Endothelial cell of umbilical vein (primary cell): ENCODE measurements around the gene CTSK. TPM values are rescaled to one million over a fixed set of nuclear protein-coding genes. Genes with fewer than 3 reads are reported as not detected.

Experiments used
- BruUV-seq: library from RNA; stranded (reverse); fragments of 400-500 nt; replicated peaks from 2 replicates; lab custom pipeline; 2021; lab: Mats Ljungman, UMichigan
- CTCF ChIA-PET: fragments of 300-600, 350-600 bp; sonication (Branson Sonifier 250); formaldehyde crosslinking; loops from one replicate; lab custom pipeline; 2021; ENCODE audit warnings: antibody characterized with exemption, inconsistent platforms; lab: Charles Lee
- POLR2A ChIA-PET: fragments of 300-600, 350-600 bp; sonication (Branson Sonifier 250); formaldehyde crosslinking; loops from one replicate; lab custom pipeline; 2021; ENCODE audit warnings: antibody characterized with exemption, inconsistent platforms; lab: Charles Lee
- DNase-seq: peaks from one replicate; pipeline ENCODE4 v3.0.0-alpha.2; 2011; ENCODE audit warnings: low read depth, low spot score
- FAIRE-seq: peaks from 2 replicates; lab custom pipeline; 2011; peaks lifted over from hg19 to GRCh38; lab: Jason Lieb, UNC
- H2AFZ ChIP-seq: 2 replicates; pipeline ENCODE4 v1.6.0; 2012; ENCODE audit warnings: low read depth, low read length, control low read depth, inconsistent platforms
- H3K27ac ChIP-seq: 2 replicates; pipeline ENCODE4 v1.5.1; 2011; ENCODE audit warnings: low read depth, mild to moderate bottlenecking, control low read depth, low read length, moderate library complexity; ENCODE audit not compliant: insufficient read depth
- H3K27me3 ChIP-seq, 2 experiments: 2 replicates each; pipeline versions ENCODE4 v1.6.0 to v1.6.1; 2011; ENCODE audit warnings: low read length in 2 of 2, mixed read lengths in 1 of 2; ENCODE audit not compliant: control insufficient read depth in 2 of 2, insufficient read depth in 2 of 2
- H3K36me3 ChIP-seq, 2 experiments: 2 replicates in 1 of 2; 3 replicates in 1 of 2; pipeline ENCODE4 v1.5.1; 2011; ENCODE audit warnings: low read length in 2 of 2, mild to moderate bottlenecking in 1 of 2, moderate library complexity in 1 of 2; ENCODE audit not compliant: control insufficient read depth in 2 of 2, insufficient read depth in 2 of 2; ENCODE audit errors: extremely low read depth in 1 of 2
- H3K4me1 ChIP-seq: 3 replicates; pipeline ENCODE4 v1.5.1; 2011; ENCODE audit warnings: mild to moderate bottlenecking, low read length; ENCODE audit not compliant: control insufficient read depth, insufficient read depth; ENCODE audit errors: extremely low read depth
- H3K4me2 ChIP-seq: 2 replicates; pipeline ENCODE4 v1.6.1; 2011; ENCODE audit warnings: low read length, control low read depth, mixed read lengths; ENCODE audit not compliant: insufficient read depth
- H3K4me3 ChIP-seq, 3 experiments: fragments of 200-600 bp in 1 of 3; sonication (generic), shearing (Covaris generic) in 1 of 3; replicated peaks in 1 of 3; 2 replicates each; pipeline ENCODE4 v1.5.1; 2011 to 2016; ENCODE audit warnings: control low read depth in 3 of 3, low read length in 3 of 3, mild to moderate bottlenecking in 2 of 3, inconsistent platforms in 1 of 3, low read depth in 1 of 3, moderate library complexity in 1 of 3; ENCODE audit not compliant: insufficient read depth in 1 of 3
- H3K79me2 ChIP-seq: 2 replicates; pipeline ENCODE4 v1.6.0; 2012; ENCODE audit warnings: low read length, inconsistent platforms; ENCODE audit not compliant: control insufficient read depth, insufficient read depth
- H3K9ac ChIP-seq: replicated peaks from 2 replicates; pipeline ENCODE3; 2011; ENCODE audit warnings: low read length, control low read depth; ENCODE audit not compliant: insufficient read depth; ENCODE audit errors: extremely low read depth
- H3K9me1 ChIP-seq: replicated peaks from 3 replicates; pipeline ENCODE4 v1.6.0; 2011; ENCODE audit warnings: mild to moderate bottlenecking, low read length; ENCODE audit not compliant: control insufficient read depth, insufficient read depth; ENCODE audit errors: extremely low read depth
- H3K9me3 ChIP-seq: replicated peaks from 2 replicates; pipeline ENCODE4 v1.5.1; 2012; ENCODE audit warnings: low read length, inconsistent platforms; ENCODE audit not compliant: control insufficient read depth, insufficient read depth
- H4K20me1 ChIP-seq: replicated peaks from 2 replicates; pipeline ENCODE3; 2011; ENCODE audit warnings: mild to moderate bottlenecking, low read length; ENCODE audit not compliant: control insufficient read depth, insufficient read depth; ENCODE audit errors: extremely low read depth
- CTCF ChIP-seq, 2 donors: IDR thresholded peaks; 1 replicate in 1 of 2; 2 replicates in 1 of 2; pipeline ENCODE4 v1.5.1; 2011; ENCODE audit warnings: low read length in 2 of 2, mild to moderate bottlenecking in 2 of 2, moderate library complexity in 2 of 2, control low read depth in 1 of 2, inconsistent platforms in 1 of 2, low read depth in 1 of 2; ENCODE audit not compliant: insufficient read depth in 1 of 2; ENCODE audit errors: extremely low read depth in 1 of 2
- EZH2 ChIP-seq: IDR thresholded peaks from 2 replicates; pipeline ENCODE4 v1.6.1; 2012; ENCODE audit warnings: borderline replicate concordance, low read depth, mild to moderate bottlenecking, moderate library complexity, low read length, inconsistent platforms; ENCODE audit not compliant: severe bottlenecking
- FOS ChIP-seq: IDR thresholded peaks from 2 replicates; pipeline ENCODE4 v1.6.1; 2011; ENCODE audit warnings: mild to moderate bottlenecking, low read length, moderate library complexity, borderline replicate concordance; ENCODE audit not compliant: insufficient read depth
- GATA2 ChIP-seq: IDR thresholded peaks from 2 replicates; pipeline ENCODE4 v1.7.0; 2011; ENCODE audit warnings: low read depth, mild to moderate bottlenecking, moderate library complexity, mixed read lengths, low read length; ENCODE audit not compliant: insufficient read length, insufficient read depth
- JUN ChIP-seq: IDR thresholded peaks from 2 replicates; pipeline ENCODE4 v1.6.1; 2011; ENCODE audit warnings: borderline replicate concordance, low read depth; ENCODE audit not compliant: insufficient read length, insufficient read depth
- MYC ChIP-seq: IDR thresholded peaks from one replicate; pipeline ENCODE4 v1.6.1; 2011; ENCODE audit warnings: mild to moderate bottlenecking, low read depth, low read length
- POLR2A ChIP-seq: IDR thresholded peaks from 2 replicates; pipeline ENCODE4 v1.6.1; 2012; ENCODE audit warnings: low read depth, mild to moderate bottlenecking, control low read depth, low read length
- POLR2AphosphoS5 ChIP-seq: IDR thresholded peaks from 2 replicates; pipeline ENCODE4 v1.6.1; 2012; ENCODE audit warnings: low read depth, mild to moderate bottlenecking, control low read depth, low read length, moderate library complexity; ENCODE audit not compliant: insufficient read depth
- dilution Hi-C: fragments of 300-500 bp; cut with MboI; formaldehyde crosslinking; loops from one replicate; pipeline ENCODE4 v1.15.0; 2019; ENCODE audit warnings: low sequenced_read_pairs; ENCODE audit not compliant: extremely low pct_ligation_motif_present
- intact Hi-C: fragments of 100-400 bp; cut with micrococcal nuclease; formaldehyde crosslinking; loops from one replicate; pipeline ENCODE4 v1.10.0; 2022
- polyA plus RNA-seq, 4 experiments: library from polyadenylated mRNA; depleted of rRNA in 3 of 4; stranded (reverse) in 3 of 4; unstranded in 1 of 4; fragments of >200 nt; gene quantifications; 2 replicates each; pipeline versions ENCODE4 v1.2.1 to v1.2.3, GENCODE V29; 2011 to 2012; ENCODE audit warnings: missing spikeins in 1 of 4
- total RNA-seq: library from RNA; stranded (reverse); gene quantifications from 2 replicates; pipeline ENCODE4 v1.2.3, GENCODE V29; 2021
- TF ChIP-seq, protein P1 (sequence below): IDR thresholded peaks from 2 replicates; pipeline ENCODE4 v1.6.1; 2011; ENCODE audit not compliant: insufficient read depth, insufficient read length

Gene CTSK
- total and polyA plus RNA-seq, 2 donors (not counting 3 experiments of a cell fraction or from before 2014, with no cell fraction given), result 18.5 to 45.6 TPM

GRCh38 chr1:150807249-150808023, 624 bp downstream of the CTSK start:
- Histone ChIP-seq H3K9me3 (no peaks in the 10 kb centered on the region), H3K36me3 (peaks cover 4 to 7% of the 10 kb centered on the region in 2 experiments), H3K4me2 (peak overlapping the region; percentile 35), H3K9ac (no peak overlapping the region), H4K20me1 (no peaks in the 10 kb centered on the region), H3K4me1 (peaks cover 30% of the 10 kb centered on the region), H3K4me3 (no peak overlapping the region), H2AFZ (peak overlapping the region; percentile 8), H3K79me2 (no peaks in the 10 kb centered on the region), H3K27ac (peak overlapping the region; percentile 30), H3K9me1 (no peaks in the 10 kb centered on the region), H3K27me3 (no peaks in the 10 kb centered on the region)
- FAIRE-seq, result peak; percentile 70
- intact Hi-C loops, result no loop called here
- BruUV-seq, result no TSS peak
- peak; percentile 45 for DNase-seq
- TF ChIP-seq EZH2 (no peak), POLR2AphosphoS5 (no peak), JUN (no peak), POLR2A (no peak), MYC (no peak), FOS (no peak), CTCF (IDR thresholded peaks at IDR 0.05; ENCODE audit: extremely low read depth in 1 of 2, insufficient read depth in 1 of 2, low read depth in 1 of 2, low read length in 2 of 2) (no peak), GATA2 (no peak)
- TF ChIP-seq, protein P1, sequence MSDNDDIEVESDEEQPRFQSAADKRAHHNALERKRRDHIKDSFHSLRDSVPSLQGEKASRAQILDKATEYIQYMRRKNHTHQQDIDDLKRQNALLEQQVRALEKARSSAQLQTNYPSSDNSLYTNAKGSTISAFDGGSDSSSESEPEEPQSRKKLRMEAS, result no peak
- CTCF ChIA-PET, result interaction anchor here (1.2 to 1.6 kb wide), 5 partner anchors 9 to 248 kb away, joined by 3 to 5 read pairs (median 4); partner anchors contain the start of gene GOLPH3L
- POLR2A ChIA-PET, result no interaction called here
- dilution Hi-C loops, result no loop called here
